Hepatocyte (in vitro differentiated cells): Measurements from ENCODE around the gene OR13J1.

Experiments used
- CTCF ChIP-seq: fragments of 200-600 bp; sonication (generic); IDR thresholded peaks from 2 replicates; pipeline ENCODE4 v1.5.1; 2016; ENCODE audit warnings: antibody characterized with exemption, mild to moderate bottlenecking; ENCODE audit not compliant: poor library complexity
- EZH2 ChIP-seq: fragments of 200-600 bp; sonication (generic); IDR thresholded peaks from 2 replicates; pipeline ENCODE4 v1.6.1; 2016; ENCODE audit warnings: antibody characterized with exemption, mild to moderate bottlenecking, borderline replicate concordance
- EZH2phosphoT487 ChIP-seq: fragments of 200-600 bp; sonication (generic); IDR thresholded peaks from one replicate; pipeline ENCODE4 v1.6.1; 2018; ENCODE audit warnings: antibody characterized with exemption, mild to moderate bottlenecking, low read depth, moderate library complexity; ENCODE audit not compliant: unreplicated experiment, severe bottlenecking

GRCh38 chr9:35861161-35861897 lies 8.9 kb downstream of the OR13J1 start:
- TF ChIP-seq EZH2phosphoT487 (no peak), CTCF (no peak), EZH2 (no peak)
